Frontal cortex (tissue), 4 donors: ENCODE data around the gene AP1G1. TPM values are rescaled to one million over a fixed set of nuclear protein-coding genes. Genes with fewer than 3 reads are reported as not detected.
"Not testable (repeated sequence)": the region's sequence is repeated elsewhere in the genome, so short reads cannot be mapped to it uniquely, and the experiment has no call there.

Source experiments
- DNase-seq, 2 donors: peaks; one replicate each; pipeline ENCODE4 v3.0.0; 2012; ENCODE audit warnings: low spot score in 2 of 2
- FAIRE-seq: peaks from 2 replicates; lab custom pipeline; 2012; peaks lifted over from hg19 to GRCh38; lab: Jason Lieb, UNC
- total RNA-seq: library from RNA; depleted of rRNA; stranded (reverse); fragments of >200 nt; gene quantifications from one replicate; pipeline ENCODE4 v1.2.3, GENCODE V29; 2014
- donor health status: control.
- donor health status: control.
- donor health status: control.

AP1G1 gene
- 90.9 TPM for total RNA-seq

- peak; percentile 92 for DNase-seq
- FAIRE-seq: no peak
These were observed at the start of gene AP1G1 for GRCh38 chr16:71808593-71809459. Gene AP1G1, minus strand, starts transcription at chr16:71808834. Its CDS starts 19,355 bp downstream, at chr16:71789479.

DNA sequence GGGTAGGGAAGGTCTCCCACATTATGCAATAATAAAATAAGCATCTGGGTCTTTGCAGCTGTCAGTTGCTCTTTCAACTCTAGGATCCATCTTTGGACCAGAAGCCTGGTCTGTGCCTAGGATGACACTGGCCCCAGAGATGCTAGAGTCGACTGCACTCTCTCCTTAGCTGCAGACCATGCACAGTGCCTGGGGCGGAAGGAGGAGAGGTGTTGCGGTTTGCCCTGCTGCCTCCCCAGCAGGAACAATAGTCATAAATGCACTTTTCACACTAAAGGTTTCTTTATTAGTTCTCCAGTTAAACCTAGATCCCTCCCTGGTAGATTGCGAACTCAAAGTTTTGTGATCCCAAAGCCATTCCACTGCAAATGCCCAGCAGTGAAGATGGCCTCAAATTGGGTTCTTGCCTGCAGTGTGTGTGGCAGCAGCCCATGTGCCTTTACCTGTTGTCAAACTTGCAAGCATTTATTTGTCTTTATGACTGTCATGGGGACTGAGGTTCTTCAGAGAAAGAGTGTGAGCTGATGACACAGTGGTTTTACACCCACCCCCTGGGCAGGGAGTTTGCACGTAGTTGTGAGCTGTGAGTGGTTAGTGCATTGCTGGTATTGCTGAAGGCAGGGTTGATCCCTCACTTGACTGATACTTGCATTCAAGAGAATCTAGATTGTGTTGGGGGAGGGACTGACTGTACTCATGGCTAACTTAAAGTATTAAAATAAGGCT, 47.5 kb upstream of the AP1G1 start:
- DNase-seq (no peak), FAIRE-seq (no peak)

DNA sequence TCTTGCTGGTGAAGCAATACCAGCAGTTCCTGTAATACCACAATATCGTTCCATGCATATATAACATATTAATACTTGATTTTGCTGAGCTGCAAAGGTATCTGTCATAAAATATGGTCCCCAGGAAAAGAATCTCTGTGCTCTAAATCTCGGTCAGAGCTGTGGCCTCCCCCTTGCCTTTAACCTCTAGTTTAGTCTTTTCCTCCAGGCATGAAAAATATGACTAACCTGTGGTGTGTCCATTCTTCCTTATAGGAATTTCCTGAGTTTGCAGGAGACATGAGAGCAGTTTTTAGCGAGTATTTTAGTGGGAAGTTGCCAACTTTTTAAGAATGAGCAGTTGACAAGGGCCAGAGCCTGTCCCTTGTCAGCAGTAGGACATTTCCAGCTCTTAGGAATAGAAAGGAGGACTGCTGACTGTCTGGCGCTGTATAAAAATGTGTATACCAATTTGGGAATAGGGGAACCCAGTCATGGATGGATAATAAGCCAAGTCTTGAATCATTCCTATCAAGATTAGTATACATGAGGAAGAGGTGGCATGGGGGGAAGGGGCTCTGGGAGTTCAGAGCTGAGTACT, 45.8 kb upstream of the AP1G1 start:
- FAIRE-seq (no peak), DNase-seq (no peak)

DNA sequence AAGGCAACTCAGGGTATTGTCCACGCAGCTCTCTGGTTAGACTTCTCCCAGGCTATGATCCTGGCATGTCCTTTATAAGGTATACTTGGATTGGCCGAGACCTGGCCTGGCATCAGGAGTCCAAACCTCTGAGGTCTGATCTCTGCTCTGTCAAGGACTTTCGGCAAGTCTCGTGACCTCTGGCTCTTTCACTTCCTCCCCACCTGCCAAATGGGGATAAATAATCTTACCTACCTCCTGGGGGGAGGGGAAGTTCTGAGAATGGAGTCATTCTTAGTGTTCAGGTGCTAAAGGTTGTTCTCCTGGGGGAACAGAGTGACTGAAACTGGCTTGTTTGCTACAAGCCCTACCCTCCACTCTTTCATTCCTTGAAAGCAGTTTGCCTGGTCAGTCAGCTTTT, 44.8 kb upstream of the AP1G1 start:
- FAIRE-seq: no peak
- DNase-seq: no peak

- no peak for DNase-seq
- no peak for FAIRE-seq
These were observed 43.9 kb upstream of the AP1G1 start for GRCh38 chr16:71852561-71852960.

- no peak for DNase-seq
- no peak for FAIRE-seq
These were observed 43.5 kb upstream of the AP1G1 start for GRCh38 chr16:71852158-71852557.

- DNase-seq (no peak), FAIRE-seq (no peak)
These were observed 43.1 kb upstream of the AP1G1 start for GRCh38 chr16:71851746-71852145.

DNA sequence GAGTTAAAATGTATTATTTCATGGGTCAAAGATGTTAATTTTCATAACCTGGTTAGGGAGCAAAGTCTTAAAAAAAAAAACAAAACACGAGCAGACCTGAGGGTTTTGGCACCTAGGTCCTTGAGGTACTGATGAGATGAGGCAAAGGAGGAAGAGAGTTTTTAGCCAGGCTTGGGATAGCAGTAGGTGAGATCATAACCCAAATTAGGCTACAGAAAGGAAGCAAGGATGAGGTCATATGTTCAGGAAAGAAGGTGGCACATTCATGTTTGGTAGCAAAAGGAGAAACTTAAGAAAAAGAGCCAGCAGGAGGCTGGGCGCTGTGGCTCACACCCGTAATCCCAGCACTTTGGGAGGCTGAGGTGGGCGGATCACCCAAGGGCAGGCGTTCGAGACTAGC, 40.0 kb upstream of the AP1G1 start:
- no peak for DNase-seq
- FAIRE-seq: no peak

DNA sequence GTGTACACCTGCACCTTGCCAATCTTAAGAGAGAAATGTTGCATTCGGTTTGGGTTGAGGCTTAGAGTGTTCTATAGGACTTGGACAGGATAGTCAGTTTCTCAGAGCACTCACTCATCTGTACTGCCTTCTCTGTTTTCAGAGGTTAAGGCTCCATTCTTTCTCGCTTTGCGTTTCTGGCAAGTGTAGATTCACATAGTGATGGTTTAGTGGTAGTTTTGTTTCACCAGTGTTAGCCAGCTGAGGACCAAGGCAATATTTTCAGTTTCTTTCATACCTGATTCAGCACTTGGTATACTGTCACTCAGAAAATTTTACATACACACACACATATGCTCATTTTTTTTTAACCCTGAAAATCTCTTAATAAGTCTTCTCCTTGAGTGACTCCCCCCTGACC, 38.5 kb upstream of the AP1G1 start:
- DNase-seq: no peak
- no peak for FAIRE-seq

- DNase-seq: no peak
These were observed 37.8 kb upstream of the AP1G1 start for GRCh38 chr16:71846431-71846830.

DNA sequence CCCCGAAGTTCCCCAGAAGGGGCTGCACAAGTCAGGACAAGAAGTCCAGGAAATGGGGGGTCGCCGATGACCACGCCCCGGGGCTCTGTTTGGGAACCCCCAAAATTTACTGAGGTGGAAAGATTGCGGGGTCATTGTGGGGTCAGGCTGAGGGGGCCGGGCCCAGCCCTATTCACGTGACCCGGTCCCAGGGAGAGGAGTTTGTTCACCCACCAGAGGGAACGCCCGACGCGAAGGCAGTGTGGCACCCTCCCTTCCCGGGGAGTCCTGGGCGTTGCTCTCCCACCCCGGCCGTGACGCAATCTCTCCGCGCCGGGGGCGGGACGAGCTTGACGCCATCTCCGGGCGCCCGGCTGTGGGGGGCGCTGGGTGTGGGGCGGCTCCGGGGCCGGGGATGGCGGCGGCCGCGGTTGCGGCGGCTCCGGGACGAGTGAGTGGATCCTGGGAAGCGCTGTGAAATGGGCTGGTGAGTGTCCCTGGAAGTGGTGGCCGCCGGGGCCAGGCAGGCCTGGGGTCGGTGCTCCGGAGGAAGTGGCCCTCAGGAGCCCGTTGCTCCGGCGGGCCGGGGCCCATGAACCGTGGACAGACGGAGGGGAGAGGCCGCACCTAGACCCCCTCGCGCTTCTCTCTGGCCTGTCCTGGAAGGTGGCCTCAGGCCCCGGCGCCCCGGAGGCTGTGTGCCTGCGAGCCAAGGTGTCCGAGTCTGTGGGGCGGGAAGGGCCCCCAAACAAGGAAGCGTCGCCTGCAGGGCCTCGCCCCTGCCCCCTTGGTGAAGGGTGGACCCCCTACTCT, 37.2 kb upstream of the AP1G1 start, which contains the start of gene ATXN1L:
Gene ATXN1L, plus strand, starts transcription at position 338 of the 792 bp plus-strand sequence. CDS start 3,765 bp downstream, outside the sequence.
- FAIRE-seq (no peak), DNase-seq (peak; percentile 97 to 98)

More at GRCh38 chr16:71846431-71846830, 37.8 kb upstream of the AP1G1 start:
- FAIRE-seq: no peak

GRCh38 chr16:71843572-71843971, 34.9 kb upstream of the AP1G1 start:
- FAIRE-seq: no peak

GRCh38 chr16:71840052-71840451, 31.4 kb upstream of the AP1G1 start:
- no peak for FAIRE-seq
- no peak for DNase-seq

More at GRCh38 chr16:71843572-71843971, 34.9 kb upstream of the AP1G1 start:
- no peak for DNase-seq

DNA sequence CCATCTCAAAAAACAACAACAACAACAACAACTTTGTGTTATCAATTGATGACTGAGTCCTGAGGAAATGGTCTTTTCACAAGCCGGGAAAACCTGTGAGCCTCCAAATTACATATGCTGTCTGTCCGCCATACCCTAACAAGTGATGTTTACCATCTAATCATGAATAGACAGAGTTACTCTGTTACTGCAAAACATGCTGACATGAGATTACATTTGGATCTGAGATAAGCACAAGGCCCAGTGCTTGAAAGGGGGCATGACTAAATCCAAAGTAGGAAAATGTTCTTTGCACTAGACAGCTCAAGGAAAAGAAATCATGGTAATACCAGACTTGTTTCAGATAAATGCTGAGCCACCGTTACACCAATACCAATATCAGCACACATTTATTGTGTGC, 28.5 kb upstream of the AP1G1 start:
- FAIRE-seq: no peak

DNA sequence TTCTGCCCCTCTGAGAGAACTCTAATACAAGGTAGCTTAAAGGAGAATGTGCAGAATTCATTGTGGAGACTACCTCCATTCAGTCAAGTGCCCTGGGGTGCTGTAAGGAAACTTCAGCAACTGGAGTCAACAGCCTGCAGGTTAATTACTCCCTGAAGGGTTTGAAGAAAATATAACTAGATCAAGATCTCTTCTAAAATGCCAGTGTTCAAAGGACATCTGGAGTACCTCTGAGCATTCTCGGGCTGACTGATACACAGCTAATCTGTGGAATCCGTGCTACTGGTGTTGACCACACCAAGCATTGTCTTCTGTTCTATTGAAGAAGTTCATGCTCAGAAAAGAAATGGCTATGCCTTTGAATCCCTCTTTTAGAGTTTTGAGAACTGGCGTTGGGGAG, 25.7 kb upstream of the AP1G1 start:
- no peak for DNase-seq
- no peak for FAIRE-seq

More for the DNA sequence above, 28.5 kb upstream of the AP1G1 start:
- no peak for DNase-seq

- not testable (repeated sequence) for FAIRE-seq, DNase-seq
These were observed 23.5 kb upstream of the AP1G1 start for GRCh38 chr16:71832112-71832511.

GRCh38 chr16:71831698-71832097, 23.1 kb upstream of the AP1G1 start:
- not testable (repeated sequence) for FAIRE-seq

DNA sequence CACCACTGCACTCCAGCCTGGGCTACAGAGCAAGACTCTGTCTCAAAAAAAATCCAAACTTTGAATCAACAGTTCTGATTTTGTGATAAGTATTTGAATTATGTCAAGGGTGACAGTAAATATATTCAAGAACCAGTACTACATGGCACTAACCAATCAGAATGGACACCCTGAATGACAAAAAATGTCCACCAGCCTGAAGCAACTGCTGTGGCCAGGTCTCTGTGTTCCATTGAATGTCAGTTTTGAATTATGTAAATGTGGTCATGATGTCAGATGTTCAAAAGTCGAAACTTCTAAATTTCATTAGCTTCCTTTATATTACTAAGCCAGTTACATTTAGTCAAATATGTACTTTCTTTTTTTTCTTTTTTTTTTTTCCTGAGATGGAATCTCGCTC, 21.7 kb upstream of the AP1G1 start:
- FAIRE-seq: no peak

More at GRCh38 chr16:71831698-71832097, 23.1 kb upstream of the AP1G1 start:
- not testable (repeated sequence) for DNase-seq

GRCh38 chr16:71826533-71827017, 17.9 kb upstream of the AP1G1 start:
- DNase-seq (no peak), FAIRE-seq (no peak)

More for the DNA sequence above, 21.7 kb upstream of the AP1G1 start:
- no peak for DNase-seq
